Naive thymus-derived CD4-positive, alpha-beta T cell (primary cell): Measurements from ENCODE around the gene PRKN. TPM values are rescaled to one million over a fixed set of nuclear protein-coding genes. Genes with fewer than 3 reads are reported as not detected.

Experiments used
- ATAC-seq: fragments of 150-1000 bp; cut with Tn5 transposase; 2 replicates; pipeline ENCODE4 v1.10.0; 2021; ENCODE audit warnings: mild to moderate bottlenecking, moderate library complexity
- CTCF ChIA-PET: fragments of 350-600 bp; sonication (Branson Sonifier 250); formaldehyde crosslinking; loops from one replicate; lab custom pipeline; 2021; ENCODE audit warnings: antibody characterized with exemption; lab: Charles Lee
- POLR2A ChIA-PET: fragments of 350-600 bp; sonication (Branson Sonifier 250); formaldehyde crosslinking; loops from one replicate; lab custom pipeline; 2021; ENCODE audit warnings: antibody characterized with exemption, inconsistent platforms; lab: Charles Lee
- DNase-seq, 9 donors: peaks; one replicate each; pipeline versions ENCODE4 v3.0.0 to v3.0.0-alpha.2; 2020 to 2022; ENCODE audit warnings: mixed read lengths in 1 of 9
- H3K27ac ChIP-seq: one replicate; pipeline ENCODE4 v1.7.0; 2013; ENCODE audit warnings: mild to moderate bottlenecking, low read depth, low read length, moderate library complexity
- H3K27me3 ChIP-seq, 2 donors: one replicate each; pipeline ENCODE4 v1.7.0; 2013; ENCODE audit warnings: low read length in 2 of 2, mild to moderate bottlenecking in 2 of 2, moderate library complexity in 2 of 2; ENCODE audit not compliant: control insufficient read depth in 2 of 2, insufficient read depth in 2 of 2
- H3K36me3 ChIP-seq, 3 experiments: 1 replicate in 2 of 3; 2 replicates in 1 of 3; pipeline ENCODE4 v1.7.0; 2013; ENCODE audit warnings: low read length in 3 of 3, mild to moderate bottlenecking in 3 of 3, moderate library complexity in 1 of 3; ENCODE audit not compliant: insufficient read depth in 3 of 3, control insufficient read depth in 2 of 3
- H3K4me1 ChIP-seq, 2 donors: one replicate each; pipeline ENCODE4 v1.7.0; 2013; ENCODE audit warnings: low read length in 2 of 2, mild to moderate bottlenecking in 2 of 2, moderate library complexity in 1 of 2; ENCODE audit not compliant: control insufficient read depth in 2 of 2, insufficient read depth in 2 of 2
- H3K4me3 ChIP-seq: 2 replicates; pipeline ENCODE4 v1.7.0; 2013; ENCODE audit warnings: mild to moderate bottlenecking, low read length
- H3K9me3 ChIP-seq, 3 experiments: 1 replicate in 2 of 3; 2 replicates in 1 of 3; pipeline ENCODE4 v1.7.0; 2013; ENCODE audit warnings: low read length in 3 of 3; ENCODE audit not compliant: control insufficient read depth in 2 of 3
- H3K27ac Mint-ChIP-seq, 9 donors: one replicate each; pipeline ENCODE4 v1.8.0; 2020 to 2022; ENCODE audit warnings: mixed read lengths in 9 of 9, mild to moderate bottlenecking in 8 of 9, moderate library complexity in 5 of 9, inconsistent platforms in 2 of 9
- H3K27me3 Mint-ChIP-seq, 5 donors: one replicate each; pipeline ENCODE4 v1.8.0; 2021 to 2022; ENCODE audit warnings: mixed read lengths in 5 of 5, mild to moderate bottlenecking in 1 of 5
- H3K36me3 Mint-ChIP-seq, 5 donors: one replicate each; pipeline ENCODE4 v1.8.0; 2020 to 2022; ENCODE audit warnings: mixed read lengths in 5 of 5, mild to moderate bottlenecking in 3 of 5, inconsistent platforms in 1 of 5
- H3K4me1 Mint-ChIP-seq, 7 donors: one replicate each; pipeline ENCODE4 v1.8.0; 2020 to 2022; ENCODE audit warnings: mixed read lengths in 7 of 7, mild to moderate bottlenecking in 3 of 7, inconsistent platforms in 1 of 7
- H3K4me3 Mint-ChIP-seq, 10 donors: one replicate each; pipeline ENCODE4 v1.8.0; 2020 to 2022; ENCODE audit warnings: mild to moderate bottlenecking in 10 of 10, mixed read lengths in 10 of 10, moderate library complexity in 6 of 10, inconsistent platforms in 2 of 10
- H3K9me3 Mint-ChIP-seq, 11 donors: one replicate each; pipeline ENCODE4 v1.8.0; 2020 to 2022; ENCODE audit warnings: mixed read lengths in 11 of 11, mild to moderate bottlenecking in 4 of 11, inconsistent platforms in 1 of 11, moderate library complexity in 1 of 11
- intact Hi-C, 2 donors: fragments of 100-400 bp; cut with micrococcal nuclease; formaldehyde crosslinking; loops; one replicate each; pipeline ENCODE4 v1.15.1; 2023
- polyA plus RNA-seq, 2 donors: library from polyadenylated mRNA; unstranded; fragments of 300-500 nt; fragmentation: Illumina TruSeq; gene quantifications; one replicate each; pipeline ENCODE4 v1.2.3, GENCODE V29; 2021
- total RNA-seq, 6 experiments: library from RNA in 5 of 6; stranded (reverse) in 5 of 6; gene quantifications; 1 replicate in 5 of 6; 2 replicates in 1 of 6; pipeline ENCODE4 v1.2.3 and lab custom pipeline; 2021 to 2026

Gene PRKN
- total and polyA plus RNA-seq, 7 experiments from 2014 or later, result 0.44 to 10.3 (median 8.1) TPM

DNA sequence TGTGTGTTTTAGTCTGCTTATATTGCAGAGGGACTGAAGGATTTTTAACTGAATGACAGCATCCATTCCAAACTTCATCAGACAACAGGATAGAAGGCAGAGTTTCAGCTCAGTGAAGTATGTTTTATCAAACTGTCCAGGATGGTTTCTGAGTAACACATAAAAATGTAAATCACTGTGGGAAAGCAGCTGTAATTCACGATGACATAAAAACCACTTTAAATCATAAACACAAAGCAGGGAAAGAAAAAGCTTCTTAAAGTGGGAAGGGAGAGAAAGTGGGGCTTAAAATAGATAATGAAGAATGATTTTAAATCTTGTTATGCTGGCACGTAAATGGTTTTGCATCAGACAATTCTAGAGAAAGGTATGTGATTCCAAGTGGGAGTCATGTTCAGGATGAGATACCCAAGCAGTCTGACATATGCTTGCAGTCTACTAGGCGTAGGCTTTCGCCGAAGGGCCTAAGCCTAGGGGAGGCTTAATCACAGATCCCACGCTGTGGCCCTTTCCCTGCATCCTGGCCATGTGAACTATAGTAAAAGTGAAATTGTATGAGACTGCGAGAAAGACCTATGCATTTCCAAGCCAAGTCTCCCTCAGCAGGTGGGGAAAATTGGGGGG is 610.6 kb downstream of the PRKN start:
- H3K4me3 Mint-ChIP-seq, result no peak overlapping the region
- peaks cover 0 to 21% (median 6%) of the 10 kb centered on the region in 11 donors for H3K9me3 Mint-ChIP-seq
- CTCF ChIA-PET, result no interaction called here
- intact Hi-C loops, result no loop called here
- peaks cover 0 to 9% (median 0%) of the 10 kb centered on the region in 7 donors for H3K4me1 Mint-ChIP-seq
- no peaks in the 10 kb centered on the region for H3K27me3 Mint-ChIP-seq
- Histone ChIP-seq H3K4me1 (no peaks in the 10 kb centered on the region), H3K27ac (no peak overlapping the region), H3K27me3 (no peaks in the 10 kb centered on the region), H3K9me3 (no peaks in the 10 kb centered on the region), H3K36me3 (no peaks in the 10 kb centered on the region), H3K4me3 (no peak overlapping the region)
- ATAC-seq (no peak), DNase-seq (no peak)
- peaks cover 0 to 18% (median 12%) of the 10 kb centered on the region in 5 donors for H3K36me3 Mint-ChIP-seq
- POLR2A ChIA-PET, result no interaction called here
- H3K27ac Mint-ChIP-seq, result no peak overlapping the region

GRCh38 chr6:162109480-162110050 is 618.0 kb downstream of the PRKN start:
- H3K9me3 ChIP-seq, result peaks cover 0 to 6% (median 0%) of the 10 kb centered on the region in 3 experiments
- POLR2A ChIA-PET, result no interaction called here
- H3K4me3 ChIP-seq, result no peak overlapping the region
- H3K27me3 Mint-ChIP-seq, result no peaks in the 10 kb centered on the region
- no peak overlapping the region for H3K27ac Mint-ChIP-seq
- peaks cover 0 to 3% (median 0%) of the 10 kb centered on the region in 7 donors for H3K4me1 Mint-ChIP-seq
- no peak for DNase-seq
- H3K4me1 ChIP-seq, result no peaks in the 10 kb centered on the region
- no peak overlapping the region for H3K27ac ChIP-seq
- H3K36me3 ChIP-seq, result no peaks in the 10 kb centered on the region
- no peak overlapping the region for H3K4me3 Mint-ChIP-seq
- intact Hi-C loops, result no loop called here
- CTCF ChIA-PET, result no interaction called here
- no peak for ATAC-seq
- H3K36me3 Mint-ChIP-seq, result peaks cover 1 to 14% (median 7%) of the 10 kb centered on the region in 5 donors
- no peaks in the 10 kb centered on the region for H3K27me3 ChIP-seq
- H3K9me3 Mint-ChIP-seq, result peaks cover 0 to 30% (median 9%) of the 10 kb centered on the region in 11 donors

DNA sequence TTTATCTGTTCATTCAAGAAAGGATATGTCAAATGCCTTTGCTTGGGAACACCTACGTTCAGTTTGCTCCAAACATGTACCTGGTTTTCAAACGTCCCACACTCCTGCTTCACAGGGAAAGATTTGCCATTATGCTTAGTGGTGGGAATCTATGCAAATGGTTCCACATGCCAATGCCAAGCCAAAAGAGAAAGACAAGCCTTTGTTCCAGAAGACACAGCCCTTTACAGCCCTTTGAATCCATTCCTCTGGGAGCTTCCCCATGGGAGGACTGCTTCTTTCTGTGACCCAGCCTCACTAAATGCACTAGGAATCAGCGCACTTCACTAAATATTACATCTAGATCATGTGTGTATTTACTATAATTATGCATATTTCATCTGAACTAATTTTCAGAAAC is 619.5 kb downstream of the PRKN start:
- H3K9me3 ChIP-seq, result peaks cover 0 to 6% (median 0%) of the 10 kb centered on the region in 3 experiments
- ChIA-PET CTCF (no interaction called here), POLR2A (no interaction called here)
- H3K27ac Mint-ChIP-seq, result peak overlapping the region in 1 of 9 donors; percentile 13
- ATAC-seq, result no peak
- H3K4me1 ChIP-seq, result no peaks in the 10 kb centered on the region
- intact Hi-C loops, result no loop called here
- no peaks in the 10 kb centered on the region for H3K36me3 ChIP-seq
- no peak overlapping the region for H3K4me3 Mint-ChIP-seq
- DNase-seq, result no peak
- peaks cover 0 to 24% (median 4%) of the 10 kb centered on the region in 11 donors for H3K9me3 Mint-ChIP-seq
- no peaks in the 10 kb centered on the region for H3K27me3 Mint-ChIP-seq
- peaks cover 0 to 9% (median 4%) of the 10 kb centered on the region in 5 donors for H3K36me3 Mint-ChIP-seq
- peaks cover 0 to 3% (median 0%) of the 10 kb centered on the region in 7 donors for H3K4me1 Mint-ChIP-seq
- H3K27ac ChIP-seq, result no peak overlapping the region
- no peak overlapping the region for H3K4me3 ChIP-seq
- no peaks in the 10 kb centered on the region for H3K27me3 ChIP-seq

DNA sequence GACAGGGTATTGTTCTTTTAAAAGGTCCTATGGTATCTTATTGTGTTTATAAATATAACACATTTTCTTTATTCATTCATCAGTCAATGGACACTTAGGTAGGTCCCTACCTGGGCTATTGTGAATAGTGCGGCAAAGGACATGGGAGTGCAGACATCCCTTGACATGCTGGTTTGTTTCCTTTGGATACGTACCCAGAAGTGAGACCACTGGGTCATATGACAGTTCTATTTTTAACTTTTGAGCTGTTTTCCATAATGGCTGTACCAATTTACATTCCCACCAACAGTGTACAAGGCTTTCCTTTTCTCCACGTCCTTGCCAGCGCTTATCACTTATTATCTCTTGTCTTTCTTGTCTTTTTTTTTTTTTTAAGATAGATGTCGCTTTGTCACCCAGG is 627.5 kb downstream of the PRKN start:
- no peak overlapping the region for H3K27ac Mint-ChIP-seq
- POLR2A ChIA-PET, result no interaction called here

GRCh38 chr6:162099685-162100084 is 627.9 kb downstream of the PRKN start:
- CTCF ChIA-PET, result no interaction called here
- Histone ChIP-seq H3K9me3 (peaks cover 0 to 5% (median 0%) of the 10 kb centered on the region in 3 experiments), H3K27ac (no peak overlapping the region), H3K4me1 (no peaks in the 10 kb centered on the region), H3K36me3 (no peaks in the 10 kb centered on the region), H3K27me3 (no peaks in the 10 kb centered on the region), H3K4me3 (no peak overlapping the region)
- Mint-ChIP-seq H3K27me3 (no peaks in the 10 kb centered on the region), H3K9me3 (peaks cover 3 to 60% (median 12%) of the 10 kb centered on the region in 11 donors), H3K36me3 (peaks cover 0 to 18% (median 4%) of the 10 kb centered on the region in 5 donors), H3K27ac (peak overlapping the region in 1 of 9 donors; percentile 8), H3K4me3 (no peak overlapping the region), H3K4me1 (peaks cover 0 to 4% (median 0%) of the 10 kb centered on the region in 7 donors)
- POLR2A ChIA-PET, result no interaction called here
- DNase-seq (peak in 1 of 9 donors; percentile 48), ATAC-seq (peak; percentile 72)
- intact Hi-C loops, result no loop called here

More for the DNA sequence above, 627.5 kb downstream of the PRKN start:
- intact Hi-C loops, result no loop called here
- no peaks in the 10 kb centered on the region for H3K4me1 ChIP-seq
- DNase-seq (no peak), ATAC-seq (peak; percentile 26)
- Mint-ChIP-seq H3K36me3 (peaks cover 0 to 18% (median 4%) of the 10 kb centered on the region in 5 donors), H3K4me3 (no peak overlapping the region), H3K27me3 (no peaks in the 10 kb centered on the region), H3K9me3 (peaks cover 3 to 59% (median 12%) of the 10 kb centered on the region in 11 donors), H3K4me1 (peaks cover 0 to 4% (median 0%) of the 10 kb centered on the region in 7 donors)
- H3K36me3 ChIP-seq, result no peaks in the 10 kb centered on the region
- peaks cover 0 to 5% (median 0%) of the 10 kb centered on the region in 3 experiments for H3K9me3 ChIP-seq
- CTCF ChIA-PET, result no interaction called here
- no peak overlapping the region for H3K4me3 ChIP-seq
- no peaks in the 10 kb centered on the region for H3K27me3 ChIP-seq
- H3K27ac ChIP-seq, result no peak overlapping the region

- no peaks in the 10 kb centered on the region for H3K27me3 ChIP-seq
- no peak overlapping the region for H3K27ac ChIP-seq
- H3K9me3 ChIP-seq, result peaks cover 0 to 5% (median 0%) of the 10 kb centered on the region in 3 experiments
- DNase-seq (no peak), ATAC-seq (no peak)
- ChIA-PET CTCF (no interaction called here), POLR2A (no interaction called here)
- Mint-ChIP-seq H3K27me3 (no peaks in the 10 kb centered on the region), H3K4me1 (no peaks in the 10 kb centered on the region), H3K27ac (no peak overlapping the region), H3K9me3 (peaks cover 0 to 35% (median 7%) of the 10 kb centered on the region in 11 donors), H3K36me3 (peaks cover 0 to 20% (median 5%) of the 10 kb centered on the region in 5 donors), H3K4me3 (no peak overlapping the region)
- no peaks in the 10 kb centered on the region for H3K4me1 ChIP-seq
- intact Hi-C loops, result no loop called here
- H3K4me3 ChIP-seq, result no peak overlapping the region
- H3K36me3 ChIP-seq, result no peaks in the 10 kb centered on the region
Measured at GRCh38 chr6:162092816-162093502, 634.6 kb downstream of the PRKN start.
